ENCODE results near the gene MYO1D.

Gene MYO1D

GRCh38 chr17:32490101-32490482 is 386.8 kb downstream of the MYO1D start:
- FAIRE-seq (no peak), DNase-seq (ENCODE audit: insufficient read length, low spot score) (no peak)
- TF ChIP-seq CTCF (IDR thresholded peaks at IDR 0.05; ENCODE audit: insufficient read depth, missing control alignments), result peak; percentile 13

- TF ChIP-seq CTCF (IDR thresholded peaks at IDR 0.05; ENCODE audit: insufficient read depth, missing control alignments), result no peak
- DNase-seq (ENCODE audit: insufficient read length, low spot score) (no peak), FAIRE-seq (no peak)
Measured at GRCh38 chr17:32489320-32490100, 387.4 kb downstream of the MYO1D start.

GRCh38 chr17:32488604-32489180 is 388.2 kb downstream of the MYO1D start:
- no peak for FAIRE-seq

GRCh38 chr17:32488177-32488542 is 388.8 kb downstream of the MYO1D start:
- FAIRE-seq (no peak), DNase-seq (ENCODE audit: insufficient read length, low spot score) (no peak)
- no peak for TF ChIP-seq CTCF (IDR thresholded peaks at IDR 0.05; ENCODE audit: insufficient read depth, missing control alignments)

More at GRCh38 chr17:32488604-32489180, 388.2 kb downstream of the MYO1D start:
- no peak for DNase-seq (ENCODE audit: insufficient read length, low spot score)
- TF ChIP-seq CTCF (IDR thresholded peaks at IDR 0.05; ENCODE audit: insufficient read depth, missing control alignments), result no peak

GRCh38 chr17:32487473-32488176 is 389.3 kb downstream of the MYO1D start:
- no peak for TF ChIP-seq CTCF (IDR thresholded peaks at IDR 0.05; ENCODE audit: insufficient read depth, missing control alignments)
- no peak for DNase-seq (ENCODE audit: insufficient read length, low spot score)
- FAIRE-seq, result no peak

GRCh38 chr17:32486701-32487472 is 390.0 kb downstream of the MYO1D start, which contains the start of gene CDK5R1:
Gene CDK5R1, plus strand, starts transcription at chr17:32486993. Its CDS starts 628 bp downstream, at chr17:32487621.
- TF ChIP-seq CTCF (IDR thresholded peaks at IDR 0.05; ENCODE audit: insufficient read depth, missing control alignments), result no peak
- no peak for FAIRE-seq
- DNase-seq (ENCODE audit: insufficient read length, low spot score), result no peak

All from D721Med (cell line).